Liver (tissue), 3 donors: ENCODE data around the gene AFP.

Experiments
- CTCF ChIP-seq: fragments of 150-350 bp; IDR thresholded peaks from 2 replicates; pipeline ENCODE4 v1.5.1; 2017; ENCODE audit warnings: improper control_type of control experiment, low read depth, low read length; ENCODE audit not compliant: missing input control
- EGR1 ChIP-seq, 2 donors: IDR thresholded peaks; 2 replicates each; pipeline ENCODE4 v1.6.1; 2016 to 2018; ENCODE audit warnings: antibody characterized with exemption in 2 of 2, low read depth in 2 of 2
- HNF4G ChIP-seq: IDR thresholded peaks from 2 replicates; pipeline ENCODE4 v1.6.1; 2016; ENCODE audit warnings: antibody characterized with exemption
- JUND ChIP-seq, 2 donors: IDR thresholded peaks; 2 replicates each; pipeline ENCODE4 v1.6.1; 2016; ENCODE audit warnings: antibody characterized with exemption in 2 of 2
- YY1 ChIP-seq: IDR thresholded peaks from 2 replicates; pipeline ENCODE4 v1.6.1; 2016; ENCODE audit warnings: antibody characterized with exemption, mild to moderate bottlenecking
- TF ChIP-seq, protein P1 (sequence below): IDR thresholded peaks from 2 replicates; pipeline ENCODE4 v1.6.1; 2016; ENCODE audit warnings: antibody characterized with exemption, mild to moderate bottlenecking
- donor health status: healthy.
- donor health status: healthy.

DNA sequence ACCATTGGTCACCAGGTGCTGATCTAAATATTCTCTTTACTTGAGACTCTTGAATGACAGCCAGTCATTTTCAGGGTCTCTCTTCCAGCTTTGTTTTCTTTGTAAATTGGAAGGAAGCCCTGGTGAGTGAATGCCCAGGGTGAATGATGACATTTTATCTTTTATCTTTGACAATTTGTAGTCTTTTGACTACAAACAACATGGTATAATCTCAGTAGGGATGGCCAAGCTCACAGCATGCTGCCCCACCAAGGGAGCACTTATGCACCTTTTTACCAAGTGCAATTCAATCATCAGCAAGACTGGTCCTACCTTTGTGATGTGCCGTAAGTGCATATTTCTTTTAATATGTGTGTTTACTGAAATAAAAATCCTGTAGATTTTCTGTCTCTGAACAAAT is 51.2 kb downstream of the AFP start:
- TF ChIP-seq CTCF (no peak), HNF4G (no peak), JUND (IDR thresholded peaks at IDR 0.05) (no peak), EGR1 (IDR thresholded peaks at IDR 0.05; ENCODE audit: low read depth in 2 of 2) (no peak), YY1 (no peak)
- TF ChIP-seq, protein P1, sequence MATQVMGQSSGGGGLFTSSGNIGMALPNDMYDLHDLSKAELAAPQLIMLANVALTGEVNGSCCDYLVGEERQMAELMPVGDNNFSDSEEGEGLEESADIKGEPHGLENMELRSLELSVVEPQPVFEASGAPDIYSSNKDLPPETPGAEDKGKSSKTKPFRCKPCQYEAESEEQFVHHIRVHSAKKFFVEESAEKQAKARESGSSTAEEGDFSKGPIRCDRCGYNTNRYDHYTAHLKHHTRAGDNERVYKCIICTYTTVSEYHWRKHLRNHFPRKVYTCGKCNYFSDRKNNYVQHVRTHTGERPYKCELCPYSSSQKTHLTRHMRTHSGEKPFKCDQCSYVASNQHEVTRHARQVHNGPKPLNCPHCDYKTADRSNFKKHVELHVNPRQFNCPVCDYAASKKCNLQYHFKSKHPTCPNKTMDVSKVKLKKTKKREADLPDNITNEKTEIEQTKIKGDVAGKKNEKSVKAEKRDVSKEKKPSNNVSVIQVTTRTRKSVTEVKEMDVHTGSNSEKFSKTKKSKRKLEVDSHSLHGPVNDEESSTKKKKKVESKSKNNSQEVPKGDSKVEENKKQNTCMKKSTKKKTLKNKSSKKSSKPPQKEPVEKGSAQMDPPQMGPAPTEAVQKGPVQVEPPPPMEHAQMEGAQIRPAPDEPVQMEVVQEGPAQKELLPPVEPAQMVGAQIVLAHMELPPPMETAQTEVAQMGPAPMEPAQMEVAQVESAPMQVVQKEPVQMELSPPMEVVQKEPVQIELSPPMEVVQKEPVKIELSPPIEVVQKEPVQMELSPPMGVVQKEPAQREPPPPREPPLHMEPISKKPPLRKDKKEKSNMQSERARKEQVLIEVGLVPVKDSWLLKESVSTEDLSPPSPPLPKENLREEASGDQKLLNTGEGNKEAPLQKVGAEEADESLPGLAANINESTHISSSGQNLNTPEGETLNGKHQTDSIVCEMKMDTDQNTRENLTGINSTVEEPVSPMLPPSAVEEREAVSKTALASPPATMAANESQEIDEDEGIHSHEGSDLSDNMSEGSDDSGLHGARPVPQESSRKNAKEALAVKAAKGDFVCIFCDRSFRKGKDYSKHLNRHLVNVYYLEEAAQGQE, result no peak
